Mesenchymal stem cell (in vitro differentiated cells and primary cell): ENCODE data around the gene GCNT2.

ENCODE experiments used
- DNase-seq: peaks from one replicate; pipeline ENCODE4 v3.0.0-alpha.2; 2013
- H2AFZ ChIP-seq: one replicate; pipeline ENCODE4 v1.6.1; 2013; ENCODE audit warnings: low read depth, mild to moderate bottlenecking, control low read depth, inconsistent platforms, low read length, moderate library complexity
- H2AK5ac ChIP-seq: 2 replicates; pipeline ENCODE4 v1.6.1; 2013; ENCODE audit warnings: low read length, moderate library complexity, mild to moderate bottlenecking, inconsistent platforms; ENCODE audit not compliant: severe bottlenecking
- H2BK120ac ChIP-seq: one replicate; pipeline ENCODE4 v1.6.1; 2013; ENCODE audit warnings: low read depth, mild to moderate bottlenecking, inconsistent platforms, low read length, moderate library complexity
- H2BK12ac ChIP-seq, 2 experiments: one replicate each; pipeline ENCODE4 v1.6.1; 2013; ENCODE audit warnings: inconsistent platforms in 2 of 2, low read length in 2 of 2, mild to moderate bottlenecking in 2 of 2, moderate library complexity in 2 of 2, control low read depth in 1 of 2
- H2BK15ac ChIP-seq: one replicate; pipeline ENCODE4 v1.6.1; 2013; ENCODE audit warnings: mild to moderate bottlenecking, low read depth, inconsistent platforms; ENCODE audit not compliant: poor library complexity, severe bottlenecking
- H2BK5ac ChIP-seq: 2 replicates; pipeline ENCODE4 v1.6.1; 2013; ENCODE audit warnings: low read depth, mild to moderate bottlenecking, low read length, control low read depth, inconsistent platforms; ENCODE audit not compliant: poor library complexity, severe bottlenecking
- H3K14ac ChIP-seq, 2 experiments: one replicate each; pipeline ENCODE4 v1.6.1; 2013; ENCODE audit warnings: inconsistent platforms in 2 of 2, low read length in 2 of 2, control low read depth in 1 of 2, mild to moderate bottlenecking in 1 of 2, moderate library complexity in 1 of 2
- H3K18ac ChIP-seq, 2 experiments: one replicate each; pipeline ENCODE4 v1.6.1; 2013; ENCODE audit warnings: inconsistent platforms in 2 of 2, low read length in 2 of 2, control low read depth in 1 of 2, low read depth in 1 of 2, mild to moderate bottlenecking in 1 of 2
- H3K23ac ChIP-seq, 2 experiments: one replicate each; pipeline ENCODE4 v1.6.1; 2013; ENCODE audit warnings: inconsistent platforms in 2 of 2, low read length in 2 of 2, mild to moderate bottlenecking in 2 of 2, moderate library complexity in 2 of 2, control low read depth in 1 of 2
- H3K27ac ChIP-seq: 2 replicates; pipeline ENCODE4 v1.5.1; 2013; ENCODE audit warnings: mild to moderate bottlenecking, moderate library complexity, low read length, control low read depth, inconsistent platforms; ENCODE audit not compliant: poor library complexity, severe bottlenecking
- H3K27me3 ChIP-seq, 2 experiments: 2 replicates each; pipeline versions ENCODE4 v1.6.1 to v1.7.0; 2013; ENCODE audit warnings: low read length in 2 of 2, mild to moderate bottlenecking in 2 of 2, moderate library complexity in 2 of 2, control low read depth in 1 of 2, inconsistent platforms in 1 of 2; ENCODE audit not compliant: control insufficient read depth in 1 of 2, insufficient read depth in 1 of 2
- H3K36me3 ChIP-seq, 2 experiments: 2 replicates each; pipeline versions ENCODE4 v1.6.1 to v1.7.0; 2013; ENCODE audit warnings: low read length in 2 of 2, control low read depth in 1 of 2, inconsistent platforms in 1 of 2, low read depth in 1 of 2, mild to moderate bottlenecking in 1 of 2; ENCODE audit not compliant: insufficient read depth in 2 of 2, control insufficient read depth in 1 of 2
- H3K4ac ChIP-seq, 2 experiments: one replicate each; pipeline ENCODE4 v1.6.1; 2013; ENCODE audit warnings: inconsistent platforms in 2 of 2, low read length in 2 of 2, mild to moderate bottlenecking in 2 of 2, moderate library complexity in 2 of 2, control low read depth in 1 of 2, low read depth in 1 of 2
- H3K4me1 ChIP-seq: 2 replicates; pipeline ENCODE4 v1.6.1; 2013; ENCODE audit warnings: low read depth, low read length, control low read depth; ENCODE audit not compliant: control insufficient read depth, insufficient read depth
- H3K4me2 ChIP-seq: 2 replicates; pipeline ENCODE4 v1.6.1; 2013; ENCODE audit warnings: low read length, mild to moderate bottlenecking, inconsistent platforms; ENCODE audit not compliant: poor library complexity, severe bottlenecking
- H3K4me3 ChIP-seq, 2 experiments: 2 replicates each; pipeline versions ENCODE4 v1.5.1 to v1.7.0; 2013; ENCODE audit warnings: low read length in 2 of 2, mild to moderate bottlenecking in 2 of 2, control low read depth in 1 of 2, low read depth in 1 of 2; ENCODE audit not compliant: insufficient read depth in 1 of 2
- H3K79me1 ChIP-seq: replicated peaks from 2 replicates; pipeline ENCODE4 v1.6.1; 2013; ENCODE audit warnings: mild to moderate bottlenecking, control low read depth, low read length, inconsistent platforms; ENCODE audit not compliant: poor library complexity, severe bottlenecking
- H3K9ac ChIP-seq: 2 replicates; pipeline ENCODE4 v1.7.0; 2013; ENCODE audit warnings: mild to moderate bottlenecking, low read length, moderate library complexity
- H3K9me3 ChIP-seq: 2 replicates; pipeline ENCODE4 v1.7.0; 2013; ENCODE audit warnings: mild to moderate bottlenecking, low read length; ENCODE audit not compliant: control insufficient read depth
- H4K8ac ChIP-seq: one replicate; pipeline ENCODE4 v1.6.1; 2013; ENCODE audit warnings: inconsistent platforms, mild to moderate bottlenecking, low read length, moderate library complexity
- H4K91ac ChIP-seq: one replicate; pipeline ENCODE4 v1.6.1; 2013; ENCODE audit warnings: mild to moderate bottlenecking, low read length, inconsistent platforms
- WGBS: methylation state at CpG from one replicate; pipeline ENCODE4 v1.1.7; 2013; ENCODE audit warnings: mixed read lengths; 5-methylcytosine and 5-hydroxymethylcytosine counted together

GCNT2 gene

DNA sequence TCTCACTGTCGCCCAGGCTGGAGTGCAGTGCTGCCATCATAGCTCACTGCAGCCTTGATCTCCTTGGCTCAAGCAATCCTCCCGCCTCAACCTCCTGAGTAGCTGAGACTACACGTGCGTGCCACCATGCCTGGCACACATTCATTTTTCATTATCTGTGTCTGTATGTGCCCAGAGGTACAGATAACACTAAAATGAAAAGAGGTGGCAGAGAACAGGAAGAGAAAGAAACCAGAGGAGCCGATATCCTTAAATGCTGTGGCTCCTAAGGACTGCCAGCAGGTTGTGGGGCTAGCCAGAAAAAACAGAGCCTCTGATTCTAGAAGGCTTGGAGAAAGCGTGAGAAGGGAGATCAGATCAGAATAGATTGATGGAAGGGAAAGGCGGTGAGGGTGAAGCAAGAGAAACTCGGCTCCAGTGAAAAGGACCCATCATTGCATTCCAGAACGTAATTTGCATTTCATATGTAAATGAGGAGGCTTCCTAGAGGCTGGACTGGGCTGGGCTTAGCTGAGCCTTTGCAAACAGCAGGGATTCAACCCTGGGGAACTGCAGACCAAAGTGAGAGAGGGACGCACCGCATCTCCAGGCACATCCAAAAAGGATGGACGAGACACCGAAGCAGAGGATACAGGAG, 64.2 kb downstream of the GCNT2 start:
- no peak overlapping the region for H2BK12ac ChIP-seq
- peak; percentile 24 for DNase-seq
- no peak overlapping the region for H3K23ac ChIP-seq
- 36% methylated on average over 8 of the region's 13 CpGs for WGBS
- no peak overlapping the region for H3K4ac ChIP-seq
- no peak overlapping the region for H3K27ac ChIP-seq
- H3K36me3 ChIP-seq, result no peaks in the 10 kb centered on the region
- peaks cover 8% of the 10 kb centered on the region for H3K4me1 ChIP-seq
- no peak overlapping the region for H4K8ac ChIP-seq
- H3K9me3 ChIP-seq, result no peaks in the 10 kb centered on the region
- peaks cover 0 to 20% of the 10 kb centered on the region in 2 experiments for H3K27me3 ChIP-seq
- H2BK15ac ChIP-seq, result no peak overlapping the region
- H3K4me3 ChIP-seq, result no peak overlapping the region
- H3K9ac ChIP-seq, result no peak overlapping the region
- no peak overlapping the region for H2BK5ac ChIP-seq
- H3K14ac ChIP-seq, result no peak overlapping the region
- H4K91ac ChIP-seq, result no peak overlapping the region
- no peak overlapping the region for H3K4me2 ChIP-seq
- H2BK120ac ChIP-seq, result no peak overlapping the region
- no peak overlapping the region for H2AK5ac ChIP-seq
- H3K18ac ChIP-seq, result no peak overlapping the region
- no peak overlapping the region for H2AFZ ChIP-seq
- no peaks in the 10 kb centered on the region for H3K79me1 ChIP-seq

DNA sequence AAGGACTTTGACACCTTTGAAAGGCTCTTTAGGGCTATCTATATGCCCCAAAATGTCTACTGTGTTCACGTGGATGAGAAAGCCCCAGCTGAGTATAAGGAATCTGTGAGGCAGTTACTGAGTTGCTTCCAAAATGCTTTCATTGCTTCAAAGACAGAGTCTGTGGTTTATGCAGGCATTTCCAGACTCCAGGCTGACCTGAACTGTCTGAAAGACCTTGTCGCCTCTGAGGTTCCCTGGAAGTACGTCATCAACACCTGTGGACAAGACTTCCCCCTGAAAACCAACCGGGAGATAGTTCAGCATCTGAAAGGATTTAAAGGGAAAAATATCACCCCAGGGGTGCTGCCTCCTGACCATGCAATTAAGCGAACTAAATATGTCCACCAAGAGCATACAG, 65.2 kb downstream of the GCNT2 start:
- no peak overlapping the region for H2BK15ac ChIP-seq
- no peak overlapping the region for H2BK120ac ChIP-seq
- no peak overlapping the region for H4K8ac ChIP-seq
- 63% methylated on average over 4 of the region's 5 CpGs for WGBS
- no peaks in the 10 kb centered on the region for H3K9me3 ChIP-seq
- no peak overlapping the region for H2AK5ac ChIP-seq
- no peak overlapping the region for H4K91ac ChIP-seq
- H3K27ac ChIP-seq, result no peak overlapping the region
- H3K4ac ChIP-seq, result no peak overlapping the region
- H3K79me1 ChIP-seq, result no peaks in the 10 kb centered on the region
- no peak overlapping the region for H3K4me3 ChIP-seq
- H2BK5ac ChIP-seq, result no peak overlapping the region
- no peak overlapping the region for H3K4me2 ChIP-seq
- no peak overlapping the region for H3K23ac ChIP-seq
- H3K9ac ChIP-seq, result no peak overlapping the region
- H3K36me3 ChIP-seq, result no peaks in the 10 kb centered on the region
- no peak for DNase-seq
- H2AFZ ChIP-seq, result no peak overlapping the region
- peaks cover 0 to 20% of the 10 kb centered on the region in 2 experiments for H3K27me3 ChIP-seq
- peaks cover 8% of the 10 kb centered on the region for H3K4me1 ChIP-seq
- H3K18ac ChIP-seq, result no peak overlapping the region
- no peak overlapping the region for H2BK12ac ChIP-seq
- no peak overlapping the region for H3K14ac ChIP-seq

DNA sequence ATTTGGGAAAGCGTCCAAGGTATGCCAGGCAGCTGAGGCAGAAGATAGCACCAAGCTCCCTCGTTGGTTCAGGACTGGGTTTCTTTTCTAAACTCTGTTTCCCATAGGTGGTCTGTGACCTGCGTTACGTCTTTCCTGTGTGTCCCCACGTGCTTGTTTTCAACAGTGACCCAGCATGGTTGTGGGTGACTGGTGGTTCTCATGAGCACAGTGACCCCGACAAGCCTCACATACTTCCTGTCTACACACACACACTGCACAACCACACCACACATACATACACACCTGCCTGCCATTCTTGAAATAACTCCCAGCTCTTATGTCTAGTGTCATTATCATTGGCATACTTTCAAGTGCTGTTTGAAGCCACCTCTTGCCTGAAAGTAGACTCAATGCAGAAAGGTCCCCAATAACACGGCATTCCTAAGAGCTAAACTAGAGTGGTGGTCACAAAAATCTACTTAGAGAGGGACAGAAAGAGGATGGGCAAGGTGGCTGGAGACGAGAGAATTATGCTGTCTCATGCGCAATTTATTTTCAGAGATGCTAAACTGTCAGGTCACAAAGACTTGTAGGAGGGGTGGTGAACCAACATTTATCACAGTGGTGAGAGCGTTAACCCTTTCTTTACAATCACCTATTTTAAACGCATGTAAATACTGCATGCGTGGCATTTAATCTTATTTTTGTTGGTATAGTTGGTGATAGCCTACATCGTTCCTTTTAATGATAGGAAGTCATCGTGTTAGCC, 66.7 kb downstream of the GCNT2 start:
- no peak overlapping the region for H2BK5ac ChIP-seq
- H4K8ac ChIP-seq, result no peak overlapping the region
- no peaks in the 10 kb centered on the region for H3K9me3 ChIP-seq
- no peak overlapping the region for H2AFZ ChIP-seq
- H4K91ac ChIP-seq, result no peak overlapping the region
- WGBS, result 55% methylated on average over 13 of the region's 14 CpGs
- H2BK15ac ChIP-seq, result no peak overlapping the region
- H3K4me3 ChIP-seq, result no peak overlapping the region
- H3K36me3 ChIP-seq, result no peaks in the 10 kb centered on the region
- no peak overlapping the region for H3K23ac ChIP-seq
- H3K79me1 ChIP-seq, result no peaks in the 10 kb centered on the region
- H3K27ac ChIP-seq, result no peak overlapping the region
- no peak overlapping the region for H3K9ac ChIP-seq
- H3K18ac ChIP-seq, result no peak overlapping the region
- peaks cover 0 to 20% of the 10 kb centered on the region in 2 experiments for H3K27me3 ChIP-seq
- no peak overlapping the region for H2BK12ac ChIP-seq
- no peak for DNase-seq
- no peak overlapping the region for H3K4ac ChIP-seq
- no peak overlapping the region for H3K4me2 ChIP-seq
- no peak overlapping the region for H3K14ac ChIP-seq
- H2BK120ac ChIP-seq, result no peak overlapping the region
- H2AK5ac ChIP-seq, result no peak overlapping the region
- peaks cover 8% of the 10 kb centered on the region for H3K4me1 ChIP-seq

DNA sequence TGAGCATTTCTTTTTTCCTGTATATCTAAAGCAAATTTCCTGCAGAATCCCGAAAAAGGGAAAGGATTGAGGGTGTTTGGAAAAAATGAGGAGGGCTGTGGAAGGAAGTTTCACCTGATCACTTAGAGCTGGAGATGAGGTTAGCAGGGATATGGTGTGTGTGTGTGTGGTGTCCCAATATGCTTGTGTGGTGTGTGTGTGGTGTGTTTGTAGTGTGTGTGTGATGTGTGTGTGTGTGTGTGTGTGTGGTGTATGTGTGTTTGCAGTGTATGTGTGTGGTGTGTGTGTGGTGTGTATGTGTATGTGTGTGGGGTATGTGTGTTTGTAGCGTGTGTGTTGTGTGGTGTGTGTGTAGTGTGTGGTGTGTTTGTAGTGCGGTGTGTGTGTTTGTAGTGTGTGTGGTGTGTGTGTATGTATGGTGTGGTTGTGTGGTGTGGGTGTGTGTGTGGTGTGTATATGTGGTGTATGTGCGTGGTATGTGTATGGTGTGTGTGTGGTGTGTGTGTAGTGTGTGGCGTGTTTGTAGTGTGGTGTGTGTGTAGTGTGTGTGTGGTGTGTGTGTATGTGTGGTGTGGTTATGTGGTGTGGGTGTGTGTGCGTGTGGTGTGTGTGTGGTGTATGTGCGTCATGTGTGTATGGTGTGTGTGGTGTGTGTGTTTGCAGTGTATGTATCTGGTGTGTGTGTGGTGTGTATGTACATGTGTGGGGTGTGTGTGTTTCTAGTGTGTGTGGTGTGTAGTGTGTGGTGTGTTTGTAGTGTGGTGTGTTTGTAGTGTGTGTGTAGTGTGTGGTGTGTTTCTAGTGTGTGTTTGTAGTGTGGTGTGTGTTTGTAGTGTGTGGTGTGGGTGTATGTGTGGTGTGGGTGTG, 67.6 kb downstream of the GCNT2 start:
- H3K4me1 ChIP-seq, result peaks cover 5% of the 10 kb centered on the region
- no peak for DNase-seq
- peak overlapping the region in 1 of 2 experiments; percentile 57 for H3K14ac ChIP-seq
- H3K79me1 ChIP-seq, result no peaks in the 10 kb centered on the region
- no peak overlapping the region for H4K8ac ChIP-seq
- no peak overlapping the region for H2BK15ac ChIP-seq
- no peak overlapping the region for H2BK12ac ChIP-seq
- H3K9ac ChIP-seq, result no peak overlapping the region
- no peak overlapping the region for H3K4me2 ChIP-seq
- H3K9me3 ChIP-seq, result no peaks in the 10 kb centered on the region
- no peak overlapping the region for H2AK5ac ChIP-seq
- H3K36me3 ChIP-seq, result no peaks in the 10 kb centered on the region
- H4K91ac ChIP-seq, result no peak overlapping the region
- H3K27ac ChIP-seq, result no peak overlapping the region
- H2BK120ac ChIP-seq, result no peak overlapping the region
- H3K18ac ChIP-seq, result peak overlapping the region in 1 of 2 experiments; percentile 11
- no peak overlapping the region for H2BK5ac ChIP-seq
- WGBS, result 87% methylated on average over 7 of the region's 7 CpGs
- H3K23ac ChIP-seq, result no peak overlapping the region
- peaks cover 0 to 20% of the 10 kb centered on the region in 2 experiments for H3K27me3 ChIP-seq
- H2AFZ ChIP-seq, result no peak overlapping the region
- H3K4ac ChIP-seq, result no peak overlapping the region
- H3K4me3 ChIP-seq, result no peak overlapping the region
